IPS-18a (cell line): ENCODE measurements around the gene ATF7IP2.
"Not testable (repeated sequence)": the region's sequence is repeated elsewhere in the genome, so short reads cannot be mapped to it uniquely, and the experiment has no call there.

Experiments
- H3K27ac ChIP-seq: one replicate; pipeline ENCODE4 v1.5.1; 2013; ENCODE audit warnings: low read length
- H3K27me3 ChIP-seq: one replicate; pipeline ENCODE4 v1.6.1; 2013; ENCODE audit warnings: mild to moderate bottlenecking, low read length; ENCODE audit not compliant: control insufficient read depth, insufficient read depth
- H3K36me3 ChIP-seq: one replicate; pipeline ENCODE4 v1.6.1; 2013; ENCODE audit warnings: low read depth, low read length; ENCODE audit not compliant: control insufficient read depth
- H3K4me1 ChIP-seq: one replicate; pipeline ENCODE4 v1.6.1; 2013; ENCODE audit warnings: low read depth, low read length; ENCODE audit not compliant: control insufficient read depth
- H3K4me3 ChIP-seq: one replicate; pipeline ENCODE4 v1.5.1; 2013; ENCODE audit warnings: low read length
- H3K9ac ChIP-seq: one replicate; pipeline ENCODE4 v1.6.1; 2013; ENCODE audit warnings: mild to moderate bottlenecking, low read length, moderate library complexity
- H3K9me3 ChIP-seq: one replicate; pipeline ENCODE4 v1.6.1; 2013; ENCODE audit warnings: low read depth, low read length; ENCODE audit not compliant: control insufficient read depth

Gene ATF7IP2

DNA sequence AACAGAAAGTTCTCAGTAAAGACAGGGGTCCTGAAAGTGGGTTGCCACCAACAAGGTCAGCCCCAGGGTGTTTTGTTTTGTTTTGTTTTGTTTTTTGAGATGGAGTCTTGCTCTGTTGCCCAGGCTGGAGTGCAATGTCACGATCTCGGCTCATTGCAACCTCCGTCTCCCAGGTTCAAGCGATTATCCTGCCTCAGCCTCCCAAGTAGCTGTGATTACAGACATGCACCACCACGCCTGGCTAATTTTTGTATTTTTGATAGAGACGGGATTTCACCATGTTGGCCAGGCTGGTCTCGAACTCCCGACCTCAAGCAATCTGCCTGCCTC is 24.1 kb upstream of the ATF7IP2 start:
- H3K4me1 ChIP-seq, H3K9me3 ChIP-seq, H3K27me3 ChIP-seq, H3K36me3 ChIP-seq, H3K27ac ChIP-seq, H3K9ac ChIP-seq, H3K4me3 ChIP-seq: not testable (repeated sequence)

DNA sequence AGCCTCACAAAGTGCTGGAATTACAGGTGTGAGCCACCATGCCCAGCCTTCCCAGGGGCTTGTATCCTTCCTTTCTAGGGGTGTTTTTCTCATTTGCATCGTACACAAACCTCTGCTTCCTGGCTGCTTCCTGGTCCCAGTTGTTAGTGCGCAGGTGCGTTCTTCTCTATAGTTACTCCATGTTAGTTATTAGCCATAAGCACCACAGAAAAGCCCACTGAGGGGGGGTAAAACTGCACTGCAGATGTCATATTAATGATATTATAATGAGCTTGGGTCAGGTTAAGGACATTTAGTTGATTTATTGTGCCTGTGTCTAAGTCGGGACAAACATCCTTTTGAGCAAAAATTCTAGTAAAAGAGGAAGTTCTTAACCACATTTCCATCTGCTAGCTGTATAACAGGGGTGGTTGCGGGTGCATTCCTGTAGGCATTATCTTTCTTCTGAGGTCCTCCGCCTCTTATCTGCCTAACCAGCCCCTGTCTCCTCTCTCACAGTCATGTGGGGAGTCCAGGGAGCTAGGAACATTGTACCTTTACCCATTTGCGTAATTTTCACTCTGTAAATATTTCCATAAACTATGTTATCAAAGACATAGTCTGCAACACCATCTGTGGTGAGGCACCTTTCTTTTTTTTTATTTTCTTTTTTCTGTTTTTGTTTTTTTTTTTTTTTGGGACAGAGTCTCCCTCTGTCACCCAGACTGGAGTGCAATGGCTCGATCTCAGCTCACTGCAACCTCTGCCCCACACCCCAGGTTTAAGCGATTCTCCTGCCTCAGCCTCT is 23.6 kb upstream of the ATF7IP2 start:
- no peak overlapping the region for H3K27ac ChIP-seq
- no peak overlapping the region for H3K9ac ChIP-seq
- no peaks in the 10 kb centered on the region for H3K9me3 ChIP-seq
- no peak overlapping the region for H3K4me3 ChIP-seq
- no peaks in the 10 kb centered on the region for H3K4me1 ChIP-seq
- H3K27me3 ChIP-seq, result no peaks in the 10 kb centered on the region
- H3K36me3 ChIP-seq, result no peaks in the 10 kb centered on the region

GRCh38 chr16:10362864-10363197 is 23.0 kb upstream of the ATF7IP2 start:
- not testable (repeated sequence) for H3K4me1 ChIP-seq, H3K27me3 ChIP-seq

DNA sequence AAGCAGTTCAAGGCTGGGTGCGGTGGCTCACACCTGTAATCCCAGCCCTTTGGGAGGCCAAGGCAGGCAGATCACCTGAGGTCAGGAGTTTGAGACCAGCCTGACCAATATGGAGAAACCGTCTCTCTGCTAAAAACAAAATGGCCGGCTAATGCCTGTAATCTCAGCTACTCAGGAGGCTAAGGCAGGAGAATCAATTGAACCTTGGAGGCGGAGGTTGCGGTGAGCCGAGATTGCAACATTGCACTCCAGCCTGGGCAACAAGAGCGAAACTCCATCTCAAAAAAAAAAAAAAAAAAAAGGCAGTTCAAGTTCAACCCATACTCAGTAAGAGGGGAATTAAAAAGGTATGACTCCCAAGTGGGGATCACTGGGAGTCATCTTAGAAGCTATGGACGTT is 19.2 kb upstream of the ATF7IP2 start:
- H3K4me3 ChIP-seq, H3K9me3 ChIP-seq, H3K27ac ChIP-seq, H3K9ac ChIP-seq, H3K4me1 ChIP-seq, H3K27me3 ChIP-seq, H3K36me3 ChIP-seq: not testable (repeated sequence)

More at GRCh38 chr16:10362864-10363197, 23.0 kb upstream of the ATF7IP2 start:
- not testable (repeated sequence) for H3K9me3 ChIP-seq, H3K27ac ChIP-seq, H3K9ac ChIP-seq, H3K4me3 ChIP-seq, H3K36me3 ChIP-seq

DNA sequence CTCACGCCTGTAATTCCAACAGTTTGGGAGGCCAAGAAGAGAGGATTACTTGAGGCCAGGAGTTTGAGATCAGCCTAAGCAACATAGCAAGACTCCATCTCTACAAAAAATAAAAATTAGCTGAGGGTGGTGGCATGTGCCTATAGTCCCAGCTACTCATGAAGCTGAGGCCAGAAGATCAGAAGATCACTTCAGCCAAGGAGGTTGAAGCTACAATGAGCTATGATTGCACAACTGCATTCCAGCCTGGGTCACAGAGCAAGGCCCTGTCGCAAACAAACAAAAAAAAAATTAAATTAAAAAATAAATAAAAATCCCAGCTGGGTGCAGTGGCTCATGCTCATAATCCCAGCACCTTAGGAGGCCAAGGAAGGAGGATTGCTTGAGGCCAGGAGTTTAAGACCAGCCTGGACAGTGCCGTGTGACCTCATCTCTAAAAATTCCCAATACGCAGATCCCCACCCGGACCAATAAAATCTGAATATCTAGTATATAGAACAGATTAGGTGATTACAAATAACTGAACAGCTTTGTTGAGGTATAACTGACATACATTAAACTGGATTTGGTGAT is 18.2 kb upstream of the ATF7IP2 start:
- no peaks in the 10 kb centered on the region for H3K9me3 ChIP-seq
- H3K9ac ChIP-seq, result no peak overlapping the region
- H3K27me3 ChIP-seq, result no peaks in the 10 kb centered on the region
- H3K4me3 ChIP-seq, result no peak overlapping the region
- no peaks in the 10 kb centered on the region for H3K36me3 ChIP-seq
- H3K27ac ChIP-seq, result no peak overlapping the region
- no peaks in the 10 kb centered on the region for H3K4me1 ChIP-seq

GRCh38 chr16:10368969-10369551 is 16.8 kb upstream of the ATF7IP2 start:
- Histone ChIP-seq H3K9ac (no peak overlapping the region), H3K27ac (no peak overlapping the region), H3K4me3 (no peak overlapping the region), H3K4me1 (no peaks in the 10 kb centered on the region), H3K9me3 (no peaks in the 10 kb centered on the region), H3K27me3 (no peaks in the 10 kb centered on the region), H3K36me3 (no peaks in the 10 kb centered on the region)

- Histone ChIP-seq H3K9me3 (no peaks in the 10 kb centered on the region), H3K9ac (no peak overlapping the region), H3K4me1 (no peaks in the 10 kb centered on the region), H3K27me3 (no peaks in the 10 kb centered on the region), H3K27ac (no peak overlapping the region), H3K4me3 (no peak overlapping the region), H3K36me3 (no peaks in the 10 kb centered on the region)
These were observed 15.7 kb upstream of the ATF7IP2 start for GRCh38 chr16:10370096-10370726.

DNA sequence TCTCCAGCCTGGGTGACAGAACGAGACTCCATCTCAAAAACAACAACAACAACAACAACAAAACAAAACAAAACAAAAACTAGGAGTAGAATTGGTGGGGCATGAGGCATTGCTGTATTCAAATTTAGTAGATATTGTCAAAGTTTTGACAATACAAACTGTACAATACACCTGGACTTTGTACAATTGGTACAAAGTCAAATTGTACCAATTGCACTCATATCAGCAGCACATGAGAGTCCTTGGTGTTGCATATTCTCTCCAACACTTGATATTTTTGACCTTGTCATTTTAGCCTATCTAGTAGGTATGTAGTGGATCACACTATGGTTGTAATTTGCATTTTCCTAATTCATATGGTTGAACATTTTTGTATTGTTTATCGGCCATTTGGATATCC is 14.3 kb upstream of the ATF7IP2 start:
- Histone ChIP-seq H3K4me3 (no peak overlapping the region), H3K36me3 (no peaks in the 10 kb centered on the region), H3K27me3 (no peaks in the 10 kb centered on the region), H3K9ac (no peak overlapping the region), H3K9me3 (no peaks in the 10 kb centered on the region), H3K27ac (no peak overlapping the region), H3K4me1 (no peaks in the 10 kb centered on the region)

GRCh38 chr16:10373556-10373955 is 12.3 kb upstream of the ATF7IP2 start:
- Histone ChIP-seq H3K27ac (no peak overlapping the region), H3K36me3 (no peaks in the 10 kb centered on the region), H3K9ac (no peak overlapping the region), H3K27me3 (no peaks in the 10 kb centered on the region), H3K4me1 (no peaks in the 10 kb centered on the region), H3K9me3 (no peaks in the 10 kb centered on the region), H3K4me3 (no peak overlapping the region)

DNA sequence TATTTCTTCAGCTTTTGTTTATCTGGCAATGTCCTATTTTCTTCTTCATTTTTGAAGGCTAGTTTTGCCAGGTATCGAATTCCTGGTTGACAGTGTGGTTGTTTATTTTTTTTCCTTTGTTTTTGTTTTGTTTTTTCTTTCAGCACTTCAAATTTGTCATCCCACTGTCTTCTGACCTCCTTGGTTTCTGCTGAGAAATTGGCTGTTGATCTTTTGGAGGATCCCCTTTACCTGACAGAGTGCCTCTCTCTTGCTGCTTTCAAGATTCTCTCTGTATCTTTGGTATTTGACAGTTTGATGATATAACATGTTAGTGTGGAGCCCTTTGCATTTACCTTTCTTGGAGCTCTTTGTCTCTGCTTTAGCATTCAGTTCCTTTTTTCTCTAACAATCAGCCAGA is 9.6 kb upstream of the ATF7IP2 start:
- H3K27ac ChIP-seq, result no peak overlapping the region
- no peaks in the 10 kb centered on the region for H3K4me1 ChIP-seq
- H3K4me3 ChIP-seq, result no peak overlapping the region
- H3K27me3 ChIP-seq, result no peaks in the 10 kb centered on the region
- H3K9ac ChIP-seq, result no peak overlapping the region
- no peaks in the 10 kb centered on the region for H3K36me3 ChIP-seq
- H3K9me3 ChIP-seq, result no peaks in the 10 kb centered on the region

GRCh38 chr16:10383626-10384025 is 2.2 kb upstream of the ATF7IP2 start:
- no peak overlapping the region for H3K27ac ChIP-seq
- H3K4me1 ChIP-seq, result peaks cover 9% of the 10 kb centered on the region
- H3K9ac ChIP-seq, result no peak overlapping the region
- H3K9me3 ChIP-seq, result peaks cover 3% of the 10 kb centered on the region
- H3K27me3 ChIP-seq, result no peaks in the 10 kb centered on the region
- no peak overlapping the region for H3K4me3 ChIP-seq
- H3K36me3 ChIP-seq, result peaks cover 4% of the 10 kb centered on the region
